Stimulated activated CD4-positive, alpha-beta T cell treated with anti-CD3 and anti-CD28 coated beads, Interleukin-15, amount 100 ng/mL, for 48 hours (primary cell): Measurements from ENCODE around the gene NR1H4.
"Not testable (repeated sequence)": the region's sequence is repeated elsewhere in the genome, so short reads cannot be mapped to it uniquely, and the experiment has no call there.

ENCODE experiments used
- DNase-seq, 2 donors: peaks; one replicate each; pipeline ENCODE4 v3.0.0-alpha.2; 2020; ENCODE audit warnings: low read depth in 2 of 2

NR1H4 gene

DNA sequence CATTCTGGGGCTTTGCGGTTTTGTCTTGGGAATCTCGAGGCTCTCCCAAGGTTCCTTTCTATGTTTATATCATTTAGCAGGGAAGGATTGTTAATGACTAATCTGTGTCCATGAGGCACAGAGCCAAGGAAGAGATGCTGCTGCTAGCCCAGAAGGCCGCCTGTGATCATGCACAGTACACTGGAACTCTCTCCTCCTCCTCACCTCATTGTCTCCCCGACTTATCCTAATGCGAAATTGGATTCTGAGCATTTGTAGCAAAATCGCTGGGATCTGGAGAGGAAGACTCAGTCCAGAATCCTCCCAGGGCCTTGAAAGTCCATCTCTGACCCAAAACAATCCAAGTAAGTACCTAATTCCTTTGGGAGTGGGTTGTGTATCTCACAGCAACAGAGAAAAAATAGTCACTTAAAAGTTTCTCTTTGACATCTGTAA is at the start of gene NR1H4:
NR1H4 (plus strand) TSS at position 151 of the 435 bp plus-strand sequence. CDS start 19,458 bp downstream, outside the sequence.
- no peak for DNase-seq

GRCh38 chr12:100426145-100426544 is 47.5 kb upstream of the NR1H4 start:
- DNase-seq: no peak

DNA sequence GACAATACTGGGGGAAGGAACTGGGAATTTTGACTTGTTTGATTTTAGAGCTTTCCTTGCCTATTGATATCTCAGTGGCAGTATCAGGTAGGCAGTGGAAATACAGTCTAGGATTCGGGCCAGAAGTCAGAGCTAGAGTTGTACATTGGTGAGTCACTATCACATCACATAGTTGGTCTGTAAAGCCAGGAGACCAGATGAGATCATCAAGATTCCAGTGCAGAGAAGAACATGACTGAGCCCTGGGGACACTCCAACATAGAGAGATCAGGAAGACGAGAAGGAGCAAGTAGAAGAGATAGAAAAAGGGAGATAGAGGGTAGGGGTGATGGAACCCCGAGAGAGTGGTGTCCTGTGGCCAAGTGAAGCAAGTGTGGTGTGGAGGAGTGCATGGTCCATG is 46.6 kb upstream of the NR1H4 start:
- DNase-seq: no peak

DNA sequence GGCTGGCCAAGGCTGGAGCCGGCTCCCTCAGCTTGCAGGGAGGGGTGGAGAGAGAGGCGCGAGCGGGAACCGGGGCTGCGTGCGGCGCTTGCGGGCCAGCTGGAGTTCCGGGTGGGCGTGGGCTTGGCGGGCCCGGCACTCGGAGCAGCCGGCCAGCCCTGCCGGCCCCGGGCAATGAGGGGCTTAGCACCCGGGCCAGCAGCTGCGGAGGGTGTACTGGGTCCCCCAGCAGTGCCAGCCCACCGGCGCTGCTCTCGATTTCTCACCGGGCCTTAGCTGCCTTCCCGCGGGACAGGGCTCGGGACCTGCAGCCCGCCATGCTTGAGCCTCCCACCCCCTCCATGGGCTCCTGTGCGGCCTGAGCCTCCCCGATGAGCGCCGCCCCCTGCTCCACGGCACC is 43.4 kb upstream of the NR1H4 start:
- not testable (repeated sequence) for DNase-seq

DNA sequence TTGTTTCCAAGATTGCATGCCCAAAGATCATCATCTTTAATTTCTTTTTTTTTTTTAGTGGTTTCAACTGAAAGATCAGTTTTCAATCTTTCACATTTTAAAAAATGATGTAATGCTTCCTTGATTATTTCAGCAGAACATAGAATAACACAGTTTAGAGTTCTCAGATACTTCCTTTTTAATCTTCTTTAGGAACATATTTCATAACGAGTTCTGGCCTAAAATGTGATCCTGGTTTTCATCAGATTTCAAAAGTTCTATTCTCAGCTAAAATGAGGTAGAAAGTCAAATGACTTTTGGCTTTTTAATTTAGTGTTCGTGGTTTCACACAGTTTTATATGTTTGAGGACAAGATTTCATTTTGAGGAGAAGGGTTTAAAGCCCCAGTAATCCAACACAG is 40.0 kb upstream of the NR1H4 start:
- DNase-seq: no peak

DNA sequence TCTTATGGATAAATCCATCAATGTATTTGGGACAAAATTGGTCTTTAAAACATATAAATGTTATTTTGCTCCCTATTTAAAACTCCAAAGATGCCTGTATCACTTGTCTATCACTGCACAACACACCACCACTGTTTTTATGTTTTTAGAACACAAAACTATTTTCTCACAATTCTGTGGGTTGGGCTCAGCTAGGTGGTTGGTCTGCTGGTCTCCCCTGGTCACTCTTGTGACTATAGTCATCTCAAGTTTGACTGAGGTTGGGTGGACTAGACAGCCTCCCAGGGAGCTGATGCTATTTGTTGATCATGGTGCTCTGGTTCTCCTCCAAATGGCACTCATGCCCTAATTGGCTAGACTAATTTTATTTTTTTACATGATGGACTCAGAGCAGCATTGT is 39.5 kb upstream of the NR1H4 start:
- DNase-seq: no peak

- no peak for DNase-seq
Measured at GRCh38 chr12:100435957-100436356, 37.7 kb upstream of the NR1H4 start.

GRCh38 chr12:100437038-100437841 is 36.4 kb upstream of the NR1H4 start:
- DNase-seq: no peak

- DNase-seq: no peak
Measured at GRCh38 chr12:100439797-100440196, 33.9 kb upstream of the NR1H4 start.

- no peak for DNase-seq
Measured at GRCh38 chr12:100442403-100442802, 31.3 kb upstream of the NR1H4 start.

DNA sequence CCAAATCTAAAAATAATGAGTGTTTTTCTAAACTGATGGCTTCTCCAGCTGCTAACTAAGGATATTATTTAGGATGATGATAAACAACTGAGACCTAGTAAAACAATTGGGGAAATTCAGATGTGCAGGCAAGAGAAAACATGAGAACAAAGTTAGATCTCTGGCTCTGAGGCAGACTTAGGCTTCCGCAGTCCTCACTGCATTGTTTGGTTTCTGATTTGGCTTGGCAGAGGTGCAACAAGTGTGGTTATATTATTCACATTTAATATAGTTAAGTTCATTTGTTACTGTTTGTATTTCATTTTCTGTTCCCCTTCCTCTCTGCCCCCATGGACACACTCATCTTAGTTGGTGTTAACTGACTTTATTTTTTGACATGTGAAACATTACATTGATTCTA is 30.2 kb upstream of the NR1H4 start:
- no peak for DNase-seq

DNA sequence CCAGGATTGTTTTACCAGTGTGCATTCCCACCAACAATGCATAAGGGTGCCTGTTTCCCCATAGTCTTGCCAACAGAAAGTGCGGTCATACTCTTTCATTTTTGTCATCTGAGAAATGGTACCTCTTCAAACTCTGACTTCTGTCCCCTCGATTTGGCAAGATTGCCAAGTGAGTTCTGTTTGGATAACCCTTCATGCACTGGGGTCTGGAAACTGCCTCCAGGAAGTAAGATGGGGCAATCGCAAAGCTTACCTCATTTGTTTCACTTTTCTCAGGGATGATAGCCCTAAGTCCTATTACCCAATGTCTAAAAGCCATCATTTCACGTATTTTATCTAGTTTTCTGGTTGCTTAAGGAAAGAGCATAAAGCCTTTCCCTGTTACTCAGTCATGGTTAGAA is 28.6 kb upstream of the NR1H4 start:
- DNase-seq: no peak

GRCh38 chr12:100447381-100447780 is 26.3 kb upstream of the NR1H4 start:
- DNase-seq: no peak

- DNase-seq: no peak
Measured at GRCh38 chr12:100448656-100449055, 25.0 kb upstream of the NR1H4 start.

DNA sequence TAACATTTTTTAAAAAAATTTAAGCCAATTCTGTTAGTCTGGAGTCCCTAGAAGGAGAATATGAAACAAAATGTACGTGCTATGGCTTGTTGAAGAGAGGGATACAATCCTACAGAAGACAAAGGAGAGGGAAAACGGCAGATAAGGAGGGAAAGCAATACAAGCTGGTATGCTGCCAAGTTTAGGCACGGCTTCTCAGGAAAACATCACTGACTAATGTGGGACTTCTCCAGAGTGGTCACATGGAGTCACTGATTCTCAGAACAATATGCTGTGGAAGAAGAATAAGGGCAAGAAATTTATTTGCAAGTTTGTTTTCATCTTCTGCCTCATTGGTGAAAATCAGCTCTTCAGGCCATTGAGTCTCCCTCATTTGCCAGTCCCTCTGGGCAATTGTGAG is 22.9 kb upstream of the NR1H4 start:
- no peak for DNase-seq

DNA sequence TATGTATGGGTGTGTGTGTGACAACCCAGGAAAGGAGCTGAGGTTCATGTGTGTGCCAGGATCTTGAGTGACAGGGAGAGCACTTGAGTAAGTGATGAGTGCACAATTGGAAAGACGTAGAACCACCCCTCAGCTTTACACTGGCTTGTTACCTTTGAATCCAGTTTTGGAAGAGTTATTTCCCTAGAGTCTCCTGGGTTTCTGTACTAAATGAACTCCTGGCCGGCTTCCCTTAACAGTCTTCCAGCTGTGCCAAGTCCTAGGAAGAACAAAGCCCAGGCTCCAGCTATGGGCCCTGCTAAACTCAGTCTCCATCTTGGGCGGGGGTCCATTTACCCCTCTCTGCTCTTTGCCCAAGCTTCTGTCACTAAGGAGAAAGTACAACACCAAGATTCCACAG is 19.7 kb upstream of the NR1H4 start:
- no peak for DNase-seq

GRCh38 chr12:100455896-100456295 is 17.8 kb upstream of the NR1H4 start:
- DNase-seq: no peak

DNA sequence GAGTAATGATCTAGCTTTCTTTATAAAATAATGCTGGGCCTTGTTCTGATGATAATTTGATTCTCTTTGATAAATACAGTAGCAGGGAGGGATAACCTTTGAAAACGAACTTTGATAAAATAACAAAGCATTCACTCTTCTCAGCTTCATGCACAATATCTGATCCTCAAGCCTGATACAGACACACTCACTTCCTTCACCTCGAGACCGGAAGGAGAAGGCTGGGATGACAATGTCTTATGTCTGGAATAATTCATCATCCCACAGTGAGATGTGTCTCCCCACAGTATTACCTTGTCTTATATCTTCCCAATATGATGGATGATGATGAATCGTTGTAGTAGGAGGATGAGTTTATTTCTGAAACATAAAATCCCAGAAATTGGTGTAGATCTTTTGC is 15.5 kb upstream of the NR1H4 start:
- no peak for DNase-seq

DNA sequence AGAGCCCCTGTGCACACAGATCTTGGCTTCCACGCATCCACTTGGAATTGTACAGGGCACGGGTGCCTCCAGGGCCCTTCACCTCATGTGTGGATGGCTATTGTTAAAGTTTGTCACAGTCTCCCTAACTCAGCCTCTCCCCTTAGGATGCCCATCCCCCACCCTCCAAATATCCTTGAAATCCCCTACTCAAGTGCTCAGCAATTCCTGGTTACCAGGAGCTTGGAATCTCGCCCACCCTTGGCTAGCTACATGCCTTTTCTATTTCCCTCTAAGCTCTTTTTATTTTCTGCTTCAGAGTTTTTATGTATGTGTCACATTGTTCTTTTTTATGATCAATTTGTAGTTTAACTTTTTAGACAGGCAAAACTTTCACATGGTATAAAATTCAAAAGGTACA is 13.0 kb upstream of the NR1H4 start:
- DNase-seq: no peak

- DNase-seq: no peak
Measured at GRCh38 chr12:100461330-100461973, 12.2 kb upstream of the NR1H4 start.

GRCh38 chr12:100463661-100464060 is 10.0 kb upstream of the NR1H4 start:
- no peak for DNase-seq

DNA sequence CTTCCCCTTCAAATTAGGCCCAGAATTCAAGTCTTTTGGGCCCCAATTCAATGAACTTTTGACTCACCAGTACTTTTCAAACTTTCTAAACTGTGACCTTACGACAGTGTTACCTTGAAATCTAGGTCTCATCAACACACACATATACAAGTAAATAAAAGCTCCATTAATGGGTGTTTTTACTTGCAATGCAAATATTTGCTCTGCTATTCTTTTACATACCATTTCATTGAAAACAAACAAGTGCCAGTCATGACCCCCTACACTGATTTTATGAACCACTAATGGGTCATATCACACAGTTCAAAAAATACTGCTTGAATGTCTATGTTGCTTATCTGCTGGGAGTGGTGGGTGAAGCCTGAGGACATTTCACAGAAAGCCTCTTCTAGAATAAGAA is 9.1 kb upstream of the NR1H4 start:
- DNase-seq: no peak

- no peak for DNase-seq
Measured at GRCh38 chr12:100468126-100468525, 5.5 kb upstream of the NR1H4 start.
